Smooth muscle cell (in vitro differentiated cells): ENCODE data around the gene ITGA1. TPM values are rescaled to one million over a fixed set of nuclear protein-coding genes. Genes with fewer than 3 reads are reported as not detected.
A peak's percentile ranks its signal among the peaks of the same experiment; 100 is the strongest.
"Not testable (repeated sequence)": the region's sequence is repeated elsewhere in the genome, so short reads cannot be mapped to it uniquely, and the experiment has no call there.

Experiments used
- DNase-seq: peaks from one replicate; lab custom pipeline; 2025; ENCODE audit not compliant: unreplicated experiment; lab: John Stamatoyannopoulos, UW
- H2AFZ ChIP-seq: fragments of 200-600 bp; sonication (generic); 2 replicates; pipeline ENCODE4 v1.6.0; 2016; ENCODE audit warnings: antibody characterized with exemption, low read depth, mild to moderate bottlenecking
- H3F3A ChIP-seq: fragments of 200-600 bp; sonication (generic); 2 replicates; pipeline ENCODE4 v1.6.0; 2017; ENCODE audit warnings: antibody characterized with exemption, low read depth
- H3K27ac ChIP-seq: fragments of 200-600 bp; sonication (generic); 2 replicates; pipeline ENCODE4 v1.5.1; 2016; ENCODE audit warnings: low read depth, mild to moderate bottlenecking
- H3K27me3 ChIP-seq: fragments of 200-600 bp; sonication (generic); 2 replicates; pipeline ENCODE4 v1.6.1; 2016; ENCODE audit warnings: low read depth, mild to moderate bottlenecking
- H3K36me3 ChIP-seq: fragments of 200-600 bp; sonication (generic); 2 replicates; pipeline ENCODE4 v1.5.1; 2016; ENCODE audit warnings: low read depth
- H3K4me1 ChIP-seq: fragments of 200-600 bp; sonication (generic); 2 replicates; pipeline ENCODE4 v1.5.1; 2016; ENCODE audit warnings: low read depth
- H3K4me2 ChIP-seq: fragments of 200-600 bp; sonication (generic); 2 replicates; pipeline ENCODE4 v1.6.0; 2016; ENCODE audit warnings: mild to moderate bottlenecking
- H3K4me3 ChIP-seq: fragments of 200-600 bp; sonication (generic); 2 replicates; pipeline ENCODE4 v1.5.1; 2016; ENCODE audit warnings: mild to moderate bottlenecking
- H3K79me2 ChIP-seq: fragments of 200-600 bp; sonication (generic); 2 replicates; pipeline ENCODE4 v1.6.0; 2016; ENCODE audit warnings: low read depth, mild to moderate bottlenecking
- H3K9ac ChIP-seq: fragments of 200-600 bp; sonication (generic); 2 replicates; pipeline ENCODE4 v1.6.0; 2016; ENCODE audit warnings: low read depth
- H3K9me3 ChIP-seq: fragments of 200-600 bp; sonication (generic); replicated peaks from 2 replicates; pipeline ENCODE4 v1.5.1; 2016; ENCODE audit warnings: low read depth
- H4K20me1 ChIP-seq: fragments of 200-600 bp; sonication (generic); 2 replicates; pipeline ENCODE4 v1.6.0; 2016; ENCODE audit warnings: low read depth
- CTCF ChIP-seq: fragments of 200-600 bp; sonication (generic); IDR thresholded peaks from 2 replicates; pipeline ENCODE4 v1.5.1; 2017; ENCODE audit warnings: borderline replicate concordance, mild to moderate bottlenecking, antibody characterized with exemption; ENCODE audit not compliant: insufficient read depth, poor library complexity, severe bottlenecking
- WGBS: methylation state at CpG from one replicate; pipeline ENCODE4 v1.1.7; 2016; ENCODE audit warnings: low lambda C conversion rate; 5-methylcytosine and 5-hydroxymethylcytosine counted together
- polyA plus RNA-seq: library from polyadenylated mRNA; unstranded; fragments of >200 nt; fragmentation: Nextera tagmentation; extraction: Ambion mirVana; gene quantifications from 2 replicates; pipeline ENCODE4 v1.2.1, GENCODE V29; 2016
- total RNA-seq: library from RNA; depleted of rRNA; stranded (reverse); fragments of >200 nt; gene quantifications from 2 replicates; pipeline ENCODE4 v1.2.3, GENCODE V29; 2014

ITGA1 gene
- total and polyA plus RNA-seq, 2 experiments from 2014 or later, result 85.2 to 250 TPM

GRCh38 chr5:52861368-52861767, 73.7 kb downstream of the ITGA1 start:
- Histone ChIP-seq H3K79me2 (peaks cover 28% of the 10 kb centered on the region), H2AFZ (no peak overlapping the region), H4K20me1 (no peaks in the 10 kb centered on the region), H3K4me1 (peaks cover 20% of the 10 kb centered on the region), H3K4me2 (no peak overlapping the region), H3F3A (peaks cover 12% of the 10 kb centered on the region), H3K27me3 (no peaks in the 10 kb centered on the region), H3K27ac (peak overlapping the region; percentile 88), H3K9ac (no peak overlapping the region), H3K36me3 (no peaks in the 10 kb centered on the region), H3K9me3 (no peaks in the 10 kb centered on the region), H3K4me3 (no peak overlapping the region)
- no peak for DNase-seq
- WGBS, result 82% methylated on average over 5 of the region's 5 CpGs
- no peak for TF ChIP-seq CTCF

- WGBS, result 52% methylated on average over 2 of the region's 2 CpGs
- peak overlapping the region; percentile 95 for H3K27ac ChIP-seq
- peak overlapping the region; percentile 19 for H3K9ac ChIP-seq
- peak overlapping the region; percentile 69 for H3K4me2 ChIP-seq
- H3K27me3 ChIP-seq, result no peaks in the 10 kb centered on the region
- H3K79me2 ChIP-seq, result peaks cover 20% of the 10 kb centered on the region
- H3K36me3 ChIP-seq, result no peaks in the 10 kb centered on the region
- H4K20me1 ChIP-seq, result no peaks in the 10 kb centered on the region
- no peak for DNase-seq
- no peak overlapping the region for H2AFZ ChIP-seq
- peaks cover 20% of the 10 kb centered on the region for H3K4me1 ChIP-seq
- H3K9me3 ChIP-seq, result no peaks in the 10 kb centered on the region
- TF ChIP-seq CTCF, result no peak
- H3K4me3 ChIP-seq, result no peak overlapping the region
- H3F3A ChIP-seq, result peaks cover 16% of the 10 kb centered on the region
Observed at GRCh38 chr5:52863715-52864290, 76.1 kb downstream of the ITGA1 start.

GRCh38 chr5:52864371-52864770, 76.7 kb downstream of the ITGA1 start:
- no peaks in the 10 kb centered on the region for H4K20me1 ChIP-seq
- H3F3A ChIP-seq, result peaks cover 16% of the 10 kb centered on the region
- H3K27ac ChIP-seq, result peak overlapping the region; percentile 95
- WGBS, result 27% methylated on average over 2 of the region's 2 CpGs
- H3K4me3 ChIP-seq, result no peak overlapping the region
- no peaks in the 10 kb centered on the region for H3K9me3 ChIP-seq
- TF ChIP-seq CTCF, result no peak
- no peak overlapping the region for H2AFZ ChIP-seq
- no peaks in the 10 kb centered on the region for H3K27me3 ChIP-seq
- peak overlapping the region; percentile 14 for H3K9ac ChIP-seq
- peaks cover 15% of the 10 kb centered on the region for H3K4me1 ChIP-seq
- H3K36me3 ChIP-seq, result no peaks in the 10 kb centered on the region
- DNase-seq, result no peak
- peaks cover 20% of the 10 kb centered on the region for H3K79me2 ChIP-seq
- H3K4me2 ChIP-seq, result peak overlapping the region; percentile 69

- Histone ChIP-seq H3F3A (peaks cover 16% of the 10 kb centered on the region), H3K4me3 (no peak overlapping the region), H3K79me2 (peaks cover 20% of the 10 kb centered on the region), H3K9me3 (no peaks in the 10 kb centered on the region), H4K20me1 (no peaks in the 10 kb centered on the region), H3K27me3 (no peaks in the 10 kb centered on the region), H3K9ac (peak overlapping the region; percentile 14), H3K4me1 (peaks cover 14% of the 10 kb centered on the region), H3K4me2 (peak overlapping the region; percentile 69), H2AFZ (no peak overlapping the region), H3K36me3 (no peaks in the 10 kb centered on the region), H3K27ac (peak overlapping the region; percentile 95)
- no peak for DNase-seq
- 16% methylated on average over 3 of the region's 3 CpGs for WGBS
- TF ChIP-seq CTCF, result no peak
Observed at GRCh38 chr5:52864884-52865283, 77.2 kb downstream of the ITGA1 start.

- H3K79me2 ChIP-seq, result peaks cover 17% of the 10 kb centered on the region
- H3K4me1 ChIP-seq, result peaks cover 22% of the 10 kb centered on the region
- H3F3A ChIP-seq, result peaks cover 16% of the 10 kb centered on the region
- H3K4me3 ChIP-seq, H2AFZ ChIP-seq, H3K9ac ChIP-seq, H3K9me3 ChIP-seq, H3K36me3 ChIP-seq, DNase-seq, H3K27me3 ChIP-seq, H3K4me2 ChIP-seq, H4K20me1 ChIP-seq: not testable (repeated sequence)
- 100% methylated on average over 2 of the region's 2 CpGs for WGBS
- H3K27ac ChIP-seq, result peak overlapping the region; percentile 95
Observed at GRCh38 chr5:52865991-52866390, 78.3 kb downstream of the ITGA1 start.
